Activated T-cell treated with anti-CD3 and anti-CD28 coated beads, Interleukin-2, amount 50 U/mL, for 72 hours (primary cell): ENCODE results near the gene ARX. TPM values are rescaled to one million over a fixed set of nuclear protein-coding genes. Genes with fewer than 3 reads are reported as not detected.

Experiments
- ATAC-seq, 2 donors: fragments of 150-1000 bp; cut with Tn5 transposase; replicated peaks in 1 of 2; 2 replicates each; pipeline ENCODE4 v1.10.0; 2021; ENCODE audit warnings: moderate library complexity in 2 of 2, mild to moderate bottlenecking in 1 of 2
- DNase-seq, 2 donors: peaks; one replicate each; pipeline ENCODE4 v3.0.0; 2021 to 2022; ENCODE audit warnings: mixed read lengths in 1 of 2
- H3K27ac Mint-ChIP-seq: one replicate; pipeline ENCODE4 v1.8.0; 2022; ENCODE audit warnings: mild to moderate bottlenecking, moderate library complexity, mixed read lengths
- H3K27me3 Mint-ChIP-seq: one replicate; pipeline ENCODE4 v1.8.0; 2022; ENCODE audit warnings: low read depth, mixed read lengths
- H3K36me3 Mint-ChIP-seq, 2 donors: one replicate each; pipeline ENCODE4 v1.8.0; 2022; ENCODE audit warnings: mixed read lengths in 2 of 2, mild to moderate bottlenecking in 1 of 2; ENCODE audit not compliant: insufficient read depth in 2 of 2
- H3K4me1 Mint-ChIP-seq: one replicate; pipeline ENCODE4 v1.8.0; 2022; ENCODE audit warnings: low read depth, mixed read lengths
- H3K4me3 Mint-ChIP-seq, 2 donors: one replicate each; pipeline ENCODE4 v1.8.0; 2022; ENCODE audit warnings: mild to moderate bottlenecking in 2 of 2, mixed read lengths in 2 of 2, moderate library complexity in 2 of 2
- H3K9me3 Mint-ChIP-seq, 2 donors: one replicate each; pipeline ENCODE4 v1.8.0; 2022; ENCODE audit warnings: mixed read lengths in 2 of 2
- total RNA-seq, 2 donors: library from RNA; stranded (reverse); gene quantifications; one replicate each; pipeline ENCODE4 v1.2.3, GENCODE V29; 2022

ARX gene
- not detected for total RNA-seq

DNA sequence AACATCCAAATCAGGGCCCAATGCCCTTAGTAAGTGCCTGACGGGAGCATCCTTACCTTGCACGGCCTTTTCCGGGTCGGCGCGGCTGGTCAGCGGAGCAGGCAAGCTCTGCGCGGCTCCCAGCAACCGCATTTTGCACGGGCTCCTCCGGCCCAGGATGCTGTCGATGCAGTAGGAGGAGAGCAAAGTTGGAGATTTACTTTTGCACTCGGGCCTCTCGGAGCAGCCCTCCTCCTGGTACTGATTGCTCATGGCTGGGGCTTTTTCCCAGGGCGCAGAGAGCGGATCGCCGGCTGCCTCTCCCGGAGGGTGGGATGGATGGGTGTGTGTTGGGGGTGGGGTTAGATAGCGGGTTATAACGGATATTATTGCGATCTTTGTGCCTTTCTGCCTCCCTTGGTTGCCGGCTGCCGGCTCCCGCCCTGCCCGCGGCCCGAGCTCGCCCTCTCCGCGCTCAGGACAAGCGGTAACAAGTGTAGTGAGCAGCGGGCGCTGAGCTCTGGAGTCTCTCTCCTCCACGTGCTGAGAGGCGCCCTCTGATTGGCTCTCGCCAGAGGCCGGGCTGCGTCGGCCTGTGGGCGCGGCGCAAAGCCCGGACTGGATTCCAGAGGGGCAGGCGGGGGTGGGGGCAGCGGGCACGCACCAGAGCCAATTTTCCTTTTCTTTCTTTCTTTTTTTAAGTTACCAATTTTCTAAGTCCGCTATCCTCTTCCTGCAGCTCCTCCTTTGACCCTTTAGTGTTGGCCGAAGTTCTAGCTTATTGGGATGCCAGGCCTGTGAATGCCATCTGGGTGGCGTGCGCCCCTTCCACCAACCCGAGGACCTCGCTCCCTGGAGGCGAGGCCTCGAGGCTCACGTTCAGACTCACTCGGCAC, at the start of gene ARX:
ARX (minus strand) TSS at position 480 of the 875 bp plus-strand sequence; CDS start at position 252, 228 bp downstream.
- Mint-ChIP-seq H3K27me3 (peaks cover 72% of the 10 kb centered on the region), H3K36me3 (peaks cover 0 to 4% of the 10 kb centered on the region in 2 donors), H3K27ac (peak within 1 kb of the TSS; percentile 40), H3K4me3 (peak within 1 kb of the TSS; percentile 32 to 66), H3K4me1 (peaks cover 20% of the 10 kb centered on the region), H3K9me3 (peaks cover 0 to 2% of the 10 kb centered on the region in 2 donors)
- ATAC-seq (peak; percentile 83), DNase-seq (peak; percentile 54 to 66)

DNA sequence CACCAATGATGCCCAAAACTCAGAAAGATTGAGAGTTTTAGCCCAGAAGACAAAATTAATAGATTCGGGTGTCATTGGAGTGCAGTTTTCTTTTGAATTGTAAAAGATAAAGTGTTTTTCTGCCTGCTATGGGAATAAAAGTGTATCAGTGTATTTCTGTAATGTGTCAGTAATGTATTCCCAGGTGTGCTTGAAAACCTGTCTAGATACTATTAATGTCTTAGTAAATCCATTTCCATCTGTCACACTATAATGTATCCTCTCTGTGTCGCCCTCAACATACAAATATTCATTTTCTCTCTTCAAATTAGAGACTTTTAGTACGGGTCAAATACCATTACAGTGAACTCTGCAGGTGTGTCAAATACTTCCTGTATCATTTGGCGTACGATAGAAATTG, 43.5 kb upstream of the ARX start:
- DNase-seq (no peak), ATAC-seq (no peak)
- H3K36me3 Mint-ChIP-seq = no peaks in the 10 kb centered on the region
- H3K9me3 Mint-ChIP-seq = peaks cover 2 to 3% of the 10 kb centered on the region in 2 donors
- H3K27ac Mint-ChIP-seq = no peak overlapping the region
- H3K4me1 Mint-ChIP-seq = no peaks in the 10 kb centered on the region
- no peak overlapping the region for H3K4me3 Mint-ChIP-seq
- no peaks in the 10 kb centered on the region for H3K27me3 Mint-ChIP-seq

DNA sequence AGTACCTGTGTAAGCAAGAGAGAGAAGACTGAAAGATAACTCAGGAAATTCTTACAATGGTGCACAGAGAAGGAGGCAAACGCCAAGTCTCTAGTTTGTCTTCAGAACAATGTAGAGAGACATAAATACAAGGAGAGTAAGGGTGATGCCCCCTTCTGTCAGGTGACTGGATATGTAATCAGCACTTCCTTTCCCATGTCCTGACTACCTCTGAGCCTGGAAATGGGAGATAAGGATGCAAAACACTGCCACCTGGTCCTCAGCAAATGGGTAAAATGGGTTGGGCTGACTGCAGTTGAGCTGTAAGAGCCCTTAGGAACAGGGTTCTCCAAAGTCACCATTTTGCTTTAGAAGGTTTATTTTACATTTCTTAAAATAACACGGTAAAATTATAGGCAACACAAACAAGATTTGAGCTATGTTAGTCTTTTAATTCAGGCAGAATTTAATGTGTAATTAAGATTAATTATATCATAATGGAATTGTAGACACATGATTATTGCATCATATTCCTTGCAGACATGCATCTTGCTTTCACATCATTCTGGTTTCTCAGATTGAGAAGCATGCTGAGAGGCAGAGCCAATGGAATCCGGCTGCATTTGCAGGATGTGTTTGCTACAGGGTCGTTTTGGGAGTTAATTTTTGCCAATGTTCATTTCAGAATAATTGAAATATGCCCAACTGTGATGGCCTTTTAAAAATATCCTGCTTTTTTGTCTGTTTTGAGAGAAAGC, 37.2 kb upstream of the ARX start:
- ATAC-seq (no peak), DNase-seq (no peak)
- H3K27ac Mint-ChIP-seq = no peak overlapping the region
- H3K27me3 Mint-ChIP-seq = no peaks in the 10 kb centered on the region
- H3K36me3 Mint-ChIP-seq = no peaks in the 10 kb centered on the region
- peaks cover 2 to 3% of the 10 kb centered on the region in 2 donors for H3K9me3 Mint-ChIP-seq
- no peak overlapping the region for H3K4me3 Mint-ChIP-seq
- no peaks in the 10 kb centered on the region for H3K4me1 Mint-ChIP-seq

DNA sequence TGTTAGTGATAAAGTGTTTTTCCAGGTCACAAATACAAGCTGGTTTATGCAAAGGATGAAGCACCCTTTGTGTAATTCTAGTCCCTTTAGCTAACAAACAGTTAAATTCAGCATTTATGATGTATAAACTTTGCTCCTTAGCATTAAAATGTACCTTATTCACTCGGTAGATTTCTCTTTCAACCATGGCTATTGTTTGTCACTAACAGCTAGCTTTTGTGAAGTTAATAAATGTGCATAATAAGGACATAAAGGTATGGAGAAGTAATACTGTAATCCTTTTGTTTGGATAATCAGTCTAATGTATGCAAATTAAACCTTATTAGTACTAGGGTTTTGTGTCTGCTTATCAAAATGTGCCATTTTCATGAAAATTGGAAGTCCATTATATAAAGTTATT, 34.2 kb upstream of the ARX start:
- no peaks in the 10 kb centered on the region for H3K36me3 Mint-ChIP-seq
- no peaks in the 10 kb centered on the region for H3K9me3 Mint-ChIP-seq
- ATAC-seq (no peak), DNase-seq (no peak)
- no peaks in the 10 kb centered on the region for H3K4me1 Mint-ChIP-seq
- H3K27ac Mint-ChIP-seq = no peak overlapping the region
- no peak overlapping the region for H3K4me3 Mint-ChIP-seq
- no peaks in the 10 kb centered on the region for H3K27me3 Mint-ChIP-seq

DNA sequence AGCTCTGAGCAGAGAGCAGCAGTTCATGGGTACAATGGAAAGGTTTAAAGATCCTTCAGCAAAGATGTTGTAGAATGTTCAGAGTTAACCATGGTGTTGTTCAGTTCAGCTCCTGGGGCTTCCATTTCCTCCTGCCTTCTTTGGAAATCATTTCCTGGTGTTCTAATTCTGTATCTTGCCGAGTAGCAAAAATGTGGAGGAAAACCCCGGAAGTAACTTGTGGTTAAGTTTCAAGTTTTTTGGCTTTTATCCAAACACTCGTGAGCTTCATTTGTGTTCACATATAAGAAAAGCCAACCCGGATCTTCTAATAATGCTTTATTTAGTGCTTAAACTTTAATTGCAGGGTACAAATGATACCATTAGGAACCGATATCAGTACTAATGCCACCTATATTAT, 33.6 kb upstream of the ARX start:
- no peaks in the 10 kb centered on the region for H3K36me3 Mint-ChIP-seq
- H3K27me3 Mint-ChIP-seq = no peaks in the 10 kb centered on the region
- no peaks in the 10 kb centered on the region for H3K4me1 Mint-ChIP-seq
- ATAC-seq (no peak), DNase-seq (no peak)
- no peak overlapping the region for H3K4me3 Mint-ChIP-seq
- H3K9me3 Mint-ChIP-seq = no peaks in the 10 kb centered on the region
- H3K27ac Mint-ChIP-seq = no peak overlapping the region

DNA sequence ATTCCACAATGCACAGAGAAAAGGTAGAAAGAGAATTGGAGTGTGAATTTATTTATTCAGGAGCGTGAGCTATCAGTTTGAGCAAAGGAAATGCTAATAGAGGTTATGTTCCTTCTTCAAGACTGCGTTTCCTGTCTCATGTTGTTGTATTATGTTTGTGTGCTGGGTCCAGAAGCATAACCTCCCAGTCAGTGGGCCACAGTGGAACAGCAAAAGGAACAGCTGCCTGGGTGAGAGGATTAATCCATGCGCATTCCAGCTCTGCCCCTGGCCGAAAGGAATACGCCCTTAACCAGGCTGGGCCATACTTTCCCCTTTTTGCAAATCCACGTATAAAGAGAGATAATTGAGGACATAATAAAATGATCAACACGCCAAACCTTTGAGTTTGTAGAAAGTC, 32.4 kb upstream of the ARX start:
- no peaks in the 10 kb centered on the region for H3K36me3 Mint-ChIP-seq
- H3K27me3 Mint-ChIP-seq = no peaks in the 10 kb centered on the region
- H3K4me3 Mint-ChIP-seq = no peak overlapping the region
- no peak for DNase-seq
- no peaks in the 10 kb centered on the region for H3K9me3 Mint-ChIP-seq
- ATAC-seq = no peak
- H3K4me1 Mint-ChIP-seq = no peaks in the 10 kb centered on the region
- H3K27ac Mint-ChIP-seq = no peak overlapping the region

DNA sequence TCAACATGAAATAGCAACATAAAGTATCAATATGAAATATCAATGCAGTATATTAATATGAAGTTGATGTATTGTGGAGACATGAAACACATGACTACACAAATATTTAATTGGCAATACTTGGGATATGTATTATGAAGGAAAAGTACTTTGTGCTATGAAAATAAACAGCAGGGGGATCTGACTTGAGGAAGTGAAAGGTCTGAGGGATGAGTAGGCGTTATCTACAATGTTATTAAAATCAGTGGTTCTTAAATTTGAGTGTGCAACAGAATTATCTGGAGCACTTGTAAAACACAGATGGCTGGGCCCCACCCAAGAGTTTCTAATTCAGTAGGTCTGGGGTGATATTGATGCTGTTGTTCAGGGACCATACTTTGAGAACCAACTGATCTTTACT, 27.4 kb upstream of the ARX start:
- H3K4me1 Mint-ChIP-seq = no peaks in the 10 kb centered on the region
- DNase-seq (no peak), ATAC-seq (no peak)
- H3K9me3 Mint-ChIP-seq = no peaks in the 10 kb centered on the region
- no peak overlapping the region for H3K4me3 Mint-ChIP-seq
- H3K27ac Mint-ChIP-seq = no peak overlapping the region
- H3K36me3 Mint-ChIP-seq = no peaks in the 10 kb centered on the region
- no peaks in the 10 kb centered on the region for H3K27me3 Mint-ChIP-seq

DNA sequence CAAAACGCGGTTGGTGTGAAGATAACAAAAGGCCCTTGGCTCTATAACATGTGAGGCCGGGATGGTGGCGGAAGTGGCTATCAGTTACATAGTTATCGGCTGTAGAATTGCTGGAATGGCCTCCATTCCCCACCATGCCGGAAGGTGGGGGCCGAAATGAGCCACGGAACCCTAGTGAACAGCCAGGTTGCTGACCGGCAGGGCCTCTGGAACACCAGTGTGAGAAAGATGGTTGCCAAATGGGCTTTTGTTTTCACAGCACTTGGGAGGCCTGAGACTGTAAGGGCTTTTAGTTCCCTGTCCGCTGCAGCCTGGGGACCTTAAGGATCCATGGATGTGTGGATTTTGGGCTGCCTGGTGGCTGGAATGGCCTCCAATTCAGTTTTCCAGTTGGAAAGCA, 23.3 kb upstream of the ARX start:
- no peak for ATAC-seq
- no peaks in the 10 kb centered on the region for H3K9me3 Mint-ChIP-seq

DNA sequence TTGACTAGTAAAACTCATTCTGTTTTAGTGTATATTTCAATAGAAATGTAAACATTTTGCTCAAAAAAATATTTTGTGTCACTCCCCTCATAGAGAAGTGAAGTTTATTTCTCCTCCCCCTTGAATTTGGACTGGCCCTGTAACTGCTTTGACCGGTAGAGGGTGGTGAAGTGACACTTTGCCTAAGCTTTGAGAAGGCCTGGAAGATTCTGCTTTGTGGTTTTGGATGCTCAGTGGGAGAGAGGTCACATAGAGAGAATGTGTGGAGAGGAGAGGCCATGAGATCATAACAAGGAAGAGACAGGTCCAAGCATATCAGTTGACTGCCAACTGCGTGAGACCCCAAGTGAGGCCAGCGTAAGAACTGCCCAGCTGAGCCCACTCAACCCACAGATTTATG, 19.1 kb upstream of the ARX start:
- H3K27me3 Mint-ChIP-seq = no peaks in the 10 kb centered on the region
- H3K4me1 Mint-ChIP-seq = no peaks in the 10 kb centered on the region
- H3K36me3 Mint-ChIP-seq = no peaks in the 10 kb centered on the region
- H3K4me3 Mint-ChIP-seq = no peak overlapping the region
- no peak overlapping the region for H3K27ac Mint-ChIP-seq
- ATAC-seq (no peak), DNase-seq (no peak)
- H3K9me3 Mint-ChIP-seq = no peaks in the 10 kb centered on the region

More for the DNA sequence above, 23.3 kb upstream of the ARX start:
- no peaks in the 10 kb centered on the region for H3K36me3 Mint-ChIP-seq
- no peaks in the 10 kb centered on the region for H3K27me3 Mint-ChIP-seq
- no peak overlapping the region for H3K4me3 Mint-ChIP-seq
- DNase-seq = no peak
- no peaks in the 10 kb centered on the region for H3K4me1 Mint-ChIP-seq
- no peak overlapping the region for H3K27ac Mint-ChIP-seq

DNA sequence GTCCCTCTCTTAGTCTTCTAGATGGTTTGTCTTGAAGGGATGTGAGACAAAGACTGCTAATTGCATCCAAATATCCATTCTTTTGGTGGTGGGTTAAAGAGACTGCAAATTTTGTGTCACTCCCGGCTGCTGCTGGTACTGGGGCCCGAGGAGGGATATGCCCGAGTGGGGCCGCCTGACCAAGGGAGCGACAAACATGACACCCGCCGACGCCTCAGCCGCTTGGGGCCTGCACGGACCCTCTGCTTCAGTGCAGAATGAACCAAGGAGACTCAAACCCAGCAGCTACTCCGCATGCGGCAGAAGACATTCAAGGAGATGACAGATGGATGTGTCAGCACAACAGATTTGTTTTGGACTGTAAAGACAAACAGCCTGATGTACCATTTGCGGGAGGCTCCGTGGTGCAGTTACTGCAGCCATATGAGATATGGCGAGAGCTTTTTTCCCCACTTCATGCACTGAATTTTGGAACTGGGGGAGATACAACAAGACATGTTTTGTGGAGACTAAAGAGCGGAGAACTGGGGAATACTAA, 13.6 kb upstream of the ARX start:
- H3K27me3 Mint-ChIP-seq = peaks cover 34% of the 10 kb centered on the region
- H3K36me3 Mint-ChIP-seq = no peaks in the 10 kb centered on the region
- no peak for DNase-seq
- ATAC-seq = no peak
- H3K4me3 Mint-ChIP-seq = no peak overlapping the region
- no peak overlapping the region for H3K27ac Mint-ChIP-seq
- H3K9me3 Mint-ChIP-seq = no peaks in the 10 kb centered on the region
- no peaks in the 10 kb centered on the region for H3K4me1 Mint-ChIP-seq

DNA sequence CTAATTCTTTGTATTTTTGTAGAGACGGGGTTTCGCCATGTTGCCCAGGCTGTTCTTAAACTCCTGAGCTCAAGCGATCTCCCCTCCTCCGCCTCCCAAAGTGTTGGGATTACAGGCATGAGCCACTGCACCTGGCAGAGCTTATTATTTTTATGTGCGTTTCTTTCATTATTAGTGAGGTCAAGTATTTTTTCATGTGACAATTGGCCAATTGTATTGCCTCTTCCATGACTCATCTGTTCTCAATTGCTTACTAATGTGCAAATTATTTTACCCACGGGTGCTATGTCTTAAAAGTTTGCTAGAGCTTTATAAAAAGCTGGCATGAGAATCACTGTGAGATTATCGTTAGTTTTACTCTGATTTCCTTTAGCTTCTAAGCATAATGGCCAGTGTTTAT, 13.0 kb upstream of the ARX start:
- Mint-ChIP-seq H3K27me3 (peaks cover 41% of the 10 kb centered on the region), H3K9me3 (no peaks in the 10 kb centered on the region), H3K4me3 (no peak overlapping the region), H3K36me3 (no peaks in the 10 kb centered on the region), H3K27ac (no peak overlapping the region), H3K4me1 (no peaks in the 10 kb centered on the region)
- ATAC-seq (no peak), DNase-seq (no peak)

DNA sequence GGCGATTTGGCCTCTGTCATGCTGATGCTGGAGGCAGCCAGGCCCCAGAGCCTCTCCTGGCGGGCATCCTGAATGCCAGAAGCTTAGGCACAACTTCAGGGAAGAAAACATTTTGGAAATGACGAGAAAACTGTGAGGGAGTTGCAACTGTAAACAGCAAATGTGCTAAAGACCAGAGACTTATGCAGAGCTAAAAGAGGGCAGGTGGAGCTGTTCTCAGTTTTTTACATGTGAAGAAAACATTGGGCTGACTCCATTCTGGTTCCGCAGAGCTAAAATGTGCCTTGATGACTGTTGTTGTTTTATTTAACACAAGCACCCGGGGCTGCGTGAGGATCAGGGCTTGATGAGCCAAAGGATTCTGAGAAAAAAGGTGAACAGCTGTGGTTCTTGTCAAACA, 10.8 kb upstream of the ARX start:
- DNase-seq = no peak
- ATAC-seq = no peak
- peaks cover 9% of the 10 kb centered on the region for H3K4me1 Mint-ChIP-seq
- peaks cover 59% of the 10 kb centered on the region for H3K27me3 Mint-ChIP-seq
- no peak overlapping the region for H3K4me3 Mint-ChIP-seq
- no peak overlapping the region for H3K27ac Mint-ChIP-seq
- H3K9me3 Mint-ChIP-seq = no peaks in the 10 kb centered on the region
- no peaks in the 10 kb centered on the region for H3K36me3 Mint-ChIP-seq

DNA sequence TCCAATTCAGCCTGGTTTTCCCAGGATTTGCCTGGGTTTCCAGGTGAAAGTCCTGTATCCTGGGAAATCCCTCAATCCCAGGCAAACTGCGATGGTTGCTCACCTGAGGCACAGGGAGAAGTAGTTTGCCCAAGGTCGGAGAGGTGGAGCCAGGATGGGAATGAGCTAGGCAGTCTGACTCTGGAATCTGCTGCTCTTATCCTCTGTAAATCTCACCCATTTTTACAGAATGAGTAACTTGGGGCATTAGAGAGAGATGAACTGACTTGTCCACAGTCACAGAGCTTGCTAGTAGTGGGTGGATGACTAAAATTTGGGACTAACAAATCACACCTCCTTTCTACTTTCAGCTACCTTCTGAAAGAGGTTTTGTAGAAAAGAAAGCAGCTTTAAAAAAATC, 9.8 kb upstream of the ARX start:
- Mint-ChIP-seq H3K36me3 (no peaks in the 10 kb centered on the region), H3K27me3 (peaks cover 66% of the 10 kb centered on the region), H3K4me3 (no peak overlapping the region), H3K9me3 (no peaks in the 10 kb centered on the region), H3K27ac (no peak overlapping the region), H3K4me1 (peaks cover 9% of the 10 kb centered on the region)
- ATAC-seq (no peak), DNase-seq (no peak)
